Kidney epithelial cell (primary cell): ENCODE data around the gene MOSPD3. TPM values are rescaled to one million over a fixed set of nuclear protein-coding genes. Genes with fewer than 3 reads are reported as not detected.

Experiments
- DNase-seq: peaks from one replicate; pipeline ENCODE4 v3.0.0-alpha.2; 2010; ENCODE audit warnings: low read depth
- H3K27me3 ChIP-seq: 2 replicates; pipeline ENCODE4 v1.6.0; 2011; ENCODE audit warnings: low read length; ENCODE audit not compliant: control insufficient read depth, insufficient read depth
- H3K36me3 ChIP-seq: 2 replicates; pipeline ENCODE4 v1.5.1; 2011; ENCODE audit warnings: low read length; ENCODE audit not compliant: control insufficient read depth, insufficient read depth
- H3K4me3 ChIP-seq: 2 replicates; pipeline ENCODE4 v1.5.1; 2011; ENCODE audit warnings: low read depth, mild to moderate bottlenecking, control low read depth, low read length
- total RNA-seq: library from RNA; depleted of rRNA; stranded (reverse); fragments of >200 nt; gene quantifications from 2 replicates; pipeline ENCODE4 v1.2.3, GENCODE V29; 2015
- TF ChIP-seq, protein P1 (sequence below): IDR thresholded peaks from 2 replicates; pipeline ENCODE4 v1.5.1; 2011; ENCODE audit warnings: mild to moderate bottlenecking, moderate library complexity, low read length, control low read depth, inconsistent platforms; ENCODE audit not compliant: insufficient read depth, poor library complexity, severe bottlenecking

MOSPD3 gene
- total RNA-seq, 1 donor from 2014 or later, result 14.5 TPM

- no peak for DNase-seq
- Histone ChIP-seq H3K36me3 (no peaks in the 10 kb centered on the region), H3K4me3 (peak overlapping the region; percentile 51), H3K27me3 (no peaks in the 10 kb centered on the region)
- TF ChIP-seq, protein P1, sequence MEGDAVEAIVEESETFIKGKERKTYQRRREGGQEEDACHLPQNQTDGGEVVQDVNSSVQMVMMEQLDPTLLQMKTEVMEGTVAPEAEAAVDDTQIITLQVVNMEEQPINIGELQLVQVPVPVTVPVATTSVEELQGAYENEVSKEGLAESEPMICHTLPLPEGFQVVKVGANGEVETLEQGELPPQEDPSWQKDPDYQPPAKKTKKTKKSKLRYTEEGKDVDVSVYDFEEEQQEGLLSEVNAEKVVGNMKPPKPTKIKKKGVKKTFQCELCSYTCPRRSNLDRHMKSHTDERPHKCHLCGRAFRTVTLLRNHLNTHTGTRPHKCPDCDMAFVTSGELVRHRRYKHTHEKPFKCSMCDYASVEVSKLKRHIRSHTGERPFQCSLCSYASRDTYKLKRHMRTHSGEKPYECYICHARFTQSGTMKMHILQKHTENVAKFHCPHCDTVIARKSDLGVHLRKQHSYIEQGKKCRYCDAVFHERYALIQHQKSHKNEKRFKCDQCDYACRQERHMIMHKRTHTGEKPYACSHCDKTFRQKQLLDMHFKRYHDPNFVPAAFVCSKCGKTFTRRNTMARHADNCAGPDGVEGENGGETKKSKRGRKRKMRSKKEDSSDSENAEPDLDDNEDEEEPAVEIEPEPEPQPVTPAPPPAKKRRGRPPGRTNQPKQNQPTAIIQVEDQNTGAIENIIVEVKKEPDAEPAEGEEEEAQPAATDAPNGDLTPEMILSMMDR, result no peak
These were observed 7.1 kb upstream of the MOSPD3 start for GRCh38 chr7:100604976-100605911.

- Histone ChIP-seq H3K27me3 (no peaks in the 10 kb centered on the region), H3K36me3 (no peaks in the 10 kb centered on the region), H3K4me3 (no peak overlapping the region)
- TF ChIP-seq, protein P1, result no peak
- no peak for DNase-seq
These were observed 6.0 kb upstream of the MOSPD3 start for GRCh38 chr7:100606313-100606712.

GRCh38 chr7:100607111-100607510 lies 5.2 kb upstream of the MOSPD3 start:
- TF ChIP-seq, protein P1, result no peak
- H3K36me3 ChIP-seq, result no peaks in the 10 kb centered on the region
- H3K27me3 ChIP-seq, result no peaks in the 10 kb centered on the region
- no peak overlapping the region for H3K4me3 ChIP-seq
- DNase-seq, result no peak

- no peak overlapping the region for H3K4me3 ChIP-seq
- H3K36me3 ChIP-seq, result no peaks in the 10 kb centered on the region
- no peaks in the 10 kb centered on the region for H3K27me3 ChIP-seq
- no peak for DNase-seq
- TF ChIP-seq, protein P1, result no peak
These were observed 2.4 kb upstream of the MOSPD3 start for GRCh38 chr7:100609958-100610357.

DNA sequence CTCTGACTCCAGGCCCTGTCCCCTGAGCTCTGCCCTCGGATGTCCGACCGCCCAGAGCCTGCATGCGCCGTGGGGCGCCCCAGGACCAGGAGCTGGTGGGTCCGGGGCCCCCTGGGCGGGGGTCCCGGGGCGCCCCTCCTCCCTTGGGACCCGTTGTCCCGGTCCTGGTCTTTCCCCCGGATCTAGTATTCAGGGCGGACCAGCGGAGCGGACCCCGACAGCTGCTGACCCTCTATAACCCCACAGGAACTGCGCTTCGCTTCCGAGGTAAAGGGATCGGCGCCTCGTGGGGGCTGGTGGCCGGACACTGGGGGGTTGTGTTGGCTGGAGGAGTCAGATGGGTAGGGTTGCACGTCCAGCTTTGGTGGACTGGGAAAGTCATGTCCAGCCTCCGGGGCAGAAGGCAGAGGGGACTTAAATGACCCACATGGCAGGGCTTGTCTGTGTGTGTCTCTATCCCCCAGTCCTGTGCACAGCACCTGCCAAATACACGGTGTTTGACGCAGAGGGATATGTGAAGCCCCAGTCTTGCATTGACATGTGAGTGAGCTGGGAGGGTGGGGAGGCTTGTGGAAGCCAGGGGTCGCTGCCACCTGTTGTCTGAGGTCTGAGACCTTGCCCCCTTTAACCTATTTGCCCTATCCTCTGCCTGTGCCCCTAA lies 520 bp downstream of the MOSPD3 start:
- TF ChIP-seq, protein P1, result peak; percentile 40
- no peak for DNase-seq

More for the DNA sequence above, 520 bp downstream of the MOSPD3 start:
- H3K36me3 ChIP-seq, result no peaks in the 10 kb centered on the region
- H3K27me3 ChIP-seq, result no peaks in the 10 kb centered on the region
- peak overlapping the region; percentile 73 for H3K4me3 ChIP-seq
